GM23338 (cell line): ENCODE measurements around the gene TRIM71. TPM values are rescaled to one million over a fixed set of nuclear protein-coding genes. Genes with fewer than 3 reads are reported as not detected.
"Not testable (repeated sequence)": the region's sequence is repeated elsewhere in the genome, so short reads cannot be mapped to it uniquely, and the experiment has no call there.

Source experiments
- ATAC-seq: fragments of 200-7000 bp; cut with Tn5 transposase; 3 replicates; pipeline ENCODE4 v1.9.1; 2020
- DNase-seq: peaks from one replicate; pipeline ENCODE4 v3.0.0-alpha.2; 2015; ENCODE audit warnings: low spot score
- H2AFZ ChIP-seq: fragments of 200-600 bp; sonication (generic); 2 replicates; pipeline ENCODE4 v1.8.0; 2016; ENCODE audit warnings: antibody characterized with exemption, mild to moderate bottlenecking, moderate library complexity
- H3F3A ChIP-seq: fragments of 200-600 bp; sonication (generic); replicated peaks from 2 replicates; pipeline ENCODE4 v1.8.0; 2017; ENCODE audit warnings: antibody characterized with exemption, mixed run types, low read depth
- H3K27ac ChIP-seq: fragments of 200-600 bp; sonication (generic); 2 replicates; pipeline ENCODE4 v1.6.1; 2016; ENCODE audit warnings: low read depth
- H3K27me3 ChIP-seq: fragments of 200-600 bp; sonication (generic); 2 replicates; pipeline ENCODE4 v1.8.0; 2016; ENCODE audit warnings: mild to moderate bottlenecking, mixed run types, moderate library complexity; ENCODE audit not compliant: insufficient read depth
- H3K36me3 ChIP-seq: fragments of 200-600 bp; sonication (generic); 2 replicates; pipeline ENCODE4 v1.8.0; 2016; ENCODE audit warnings: mild to moderate bottlenecking; ENCODE audit not compliant: insufficient read depth
- H3K4me1 ChIP-seq: fragments of 200-600 bp; sonication (generic); 2 replicates; pipeline ENCODE4 v1.8.0; 2016; ENCODE audit warnings: mild to moderate bottlenecking, moderate library complexity; ENCODE audit not compliant: insufficient read depth
- H3K4me2 ChIP-seq: fragments of 200-600 bp; sonication (generic); 2 replicates; pipeline ENCODE4 v1.7.1; 2017; ENCODE audit warnings: mixed run types
- H3K4me3 ChIP-seq: fragments of 200-600 bp; sonication (generic); 2 replicates; pipeline ENCODE4 v1.6.1; 2016; ENCODE audit warnings: mixed run types
- H3K79me2 ChIP-seq: fragments of 200-600 bp; sonication (generic); replicated peaks from 2 replicates; pipeline ENCODE4 v1.8.0; 2017; ENCODE audit warnings: mild to moderate bottlenecking; ENCODE audit not compliant: insufficient read depth
- H3K9me2 ChIP-seq: fragments of 200-600 bp; sonication (generic); 2 replicates; pipeline ENCODE4 v1.8.0; 2017; ENCODE audit not compliant: insufficient read depth
- H4K20me1 ChIP-seq: fragments of 200-600 bp; sonication (generic); replicated peaks from 2 replicates; pipeline ENCODE4 v1.8.0; 2017; ENCODE audit warnings: mild to moderate bottlenecking; ENCODE audit not compliant: insufficient read depth
- H3K27ac Mint-ChIP-seq: 2 replicates; pipeline ENCODE4 v1.8.0; 2020; ENCODE audit warnings: inconsistent platforms, mild to moderate bottlenecking, moderate library complexity, mixed read lengths
- H3K27me3 Mint-ChIP-seq: 3 replicates; pipeline ENCODE4 v1.8.0; 2022; ENCODE audit warnings: low read depth, mild to moderate bottlenecking, moderate library complexity, mixed read lengths, inconsistent platforms; ENCODE audit not compliant: insufficient read depth, poor library complexity
- H3K36me3 Mint-ChIP-seq: 3 replicates; pipeline ENCODE4 v1.8.0; 2021; ENCODE audit warnings: low read depth, mild to moderate bottlenecking, inconsistent platforms, moderate library complexity, mixed read lengths
- H3K4me1 Mint-ChIP-seq: 3 replicates; pipeline ENCODE4 v1.8.0; 2020; ENCODE audit warnings: mild to moderate bottlenecking, inconsistent platforms, mixed read lengths
- H3K4me3 Mint-ChIP-seq: 3 replicates; pipeline ENCODE4 v1.8.0; 2021; ENCODE audit warnings: moderate library complexity, mild to moderate bottlenecking, inconsistent platforms, mixed read lengths
- H3K9me3 Mint-ChIP-seq: 3 replicates; pipeline ENCODE4 v1.8.0; 2020; ENCODE audit warnings: moderate library complexity, mild to moderate bottlenecking, inconsistent platforms, mixed read lengths
- ETS1 ChIP-seq: IDR thresholded peaks from 2 replicates; pipeline ENCODE4 v1.6.1; 2016; ENCODE audit warnings: antibody characterized with exemption
- EZH2phosphoT487 ChIP-seq: fragments of 200-600 bp; sonication (generic); IDR thresholded peaks from one replicate; pipeline ENCODE4 v1.8.1; 2018; ENCODE audit warnings: antibody characterized with exemption; ENCODE audit not compliant: unreplicated experiment
- JUNB ChIP-seq: IDR thresholded peaks from one replicate; pipeline ENCODE4 v1.6.1; 2016; ENCODE audit warnings: antibody characterized with exemption; ENCODE audit not compliant: unreplicated experiment
- REST ChIP-seq: IDR thresholded peaks from one replicate; pipeline ENCODE4 v1.6.1; 2018; ENCODE audit warnings: antibody characterized with exemption; ENCODE audit not compliant: unreplicated experiment
- ZNF114 ChIP-seq: fragments of 250-450 bp; sonication (Bioruptor Pico); IDR thresholded peaks from 2 replicates; pipeline ENCODE4 v1.5.0; 2020; ENCODE audit warnings: mild to moderate bottlenecking, moderate library complexity
- polyA plus RNA-seq: library from polyadenylated mRNA; unstranded; fragments of >200 nt; fragmentation: Nextera tagmentation; extraction: Ambion mirVana; gene quantifications from 2 replicates; pipeline ENCODE4 v1.2.1, GENCODE V29; 2016
- total RNA-seq: library from RNA; depleted of rRNA; stranded (reverse); fragments of >200 nt; shearing (Covaris generic); gene quantifications from 2 replicates; pipeline ENCODE4 v1.2.3, GENCODE V29; 2014

TRIM71 gene
- total and polyA plus RNA-seq, 2 experiments from 2014 or later, result 71.5 to 346 TPM

GRCh38 chr3:32794487-32795308 lies 23.1 kb upstream of the TRIM71 start (continued):
- TF ChIP-seq REST, result no peak
- no peak for TF ChIP-seq ETS1
- TF ChIP-seq ZNF114, result no peak

GRCh38 chr3:32796384-32796950 lies 21.3 kb upstream of the TRIM71 start:
- H3K4me3 Mint-ChIP-seq, H3K36me3 ChIP-seq, H3K27me3 ChIP-seq, H2AFZ ChIP-seq, H3K9me2 ChIP-seq, H3K79me2 ChIP-seq, H3K27ac Mint-ChIP-seq, H3F3A ChIP-seq, H3K4me3 ChIP-seq, H4K20me1 ChIP-seq, H3K27me3 Mint-ChIP-seq, ATAC-seq, H3K4me2 ChIP-seq, DNase-seq: not testable (repeated sequence)
- Mint-ChIP-seq H3K36me3 (peaks cover 32% of the 10 kb centered on the region), H3K4me1 (peaks cover 33% of the 10 kb centered on the region), H3K9me3 (peaks cover 14% of the 10 kb centered on the region)
- peak overlapping the region; percentile 32; the same call in 1 of the 2 replicates for H3K27ac ChIP-seq
- H3K4me1 ChIP-seq, result peaks cover 12% of the 10 kb centered on the region

GRCh38 chr3:32797776-32798175 lies 20.0 kb upstream of the TRIM71 start:
- Mint-ChIP-seq H3K4me1 (peaks cover 30% of the 10 kb centered on the region), H3K36me3 (peaks cover 27% of the 10 kb centered on the region), H3K27ac (no peak overlapping the region), H3K9me3 (peaks cover 14% of the 10 kb centered on the region), H3K4me3 (no peak overlapping the region), H3K27me3 (peaks cover 4% of the 10 kb centered on the region)
- Histone ChIP-seq H3K4me3 (no peak overlapping the region), H3K27ac (no peak overlapping the region; the same call in 1 of the 2 replicates), H3K79me2 (peaks cover 3% of the 10 kb centered on the region; the same call in 1 of the 2 replicates), H2AFZ (no peak overlapping the region), H3K36me3 (no peaks in the 10 kb centered on the region), H3K4me1 (peaks cover 12% of the 10 kb centered on the region), H3K27me3 (no peaks in the 10 kb centered on the region), H3K9me2 (no peaks in the 10 kb centered on the region), H3F3A (0 out of 2 replicates have a peak, but pooled peaks cover 2% of the 10 kb centered on the region), H3K4me2 (no peak overlapping the region), H4K20me1 (no peaks in the 10 kb centered on the region)
- ATAC-seq, result no peak
- no peak for DNase-seq
- no peak for TF ChIP-seq REST
- TF ChIP-seq EZH2phosphoT487, result no peak
- no peak for TF ChIP-seq JUNB
